NCI-H748 (cell line): Measurements from ENCODE around the gene ZBTB1.
"Not testable (repeated sequence)": the region's sequence is repeated elsewhere in the genome, so short reads cannot be mapped to it uniquely, and the experiment has no call there.

Source experiments
- DNase-seq: peaks from one replicate; lab custom pipeline; 2025; ENCODE audit not compliant: unreplicated experiment; lab: John Stamatoyannopoulos, UW

ZBTB1 gene

GRCh38 chr14:64495252-64495651 lies 9.3 kb upstream of the ZBTB1 start:
- no peak for DNase-seq

- DNase-seq: no peak
Observed at GRCh38 chr14:64496764-64497163, 7.8 kb upstream of the ZBTB1 start.

GRCh38 chr14:64500088-64500487 lies 4.5 kb upstream of the ZBTB1 start:
- no peak for DNase-seq

- DNase-seq: peak; percentile 13
Observed at GRCh38 chr14:64501411-64502171, 3.0 kb upstream of the ZBTB1 start.

- DNase-seq: peak; percentile 44
Observed at GRCh38 chr14:64502456-64502855, 2.1 kb upstream of the ZBTB1 start.

- DNase-seq: peak; percentile 58
Observed at GRCh38 chr14:64502887-64503433, 1.6 kb upstream of the ZBTB1 start.

- peak; percentile 93 for DNase-seq
Observed at GRCh38 chr14:64503434-64504309, 898 bp upstream of the ZBTB1 start, which contains the start of gene ZBTB25. Gene ZBTB25 (minus strand): TSS chr14:64503838. CDS start chr14:64490533, 13,305 bp downstream.

GRCh38 chr14:64504897-64505794 lies 576 bp downstream of the ZBTB1 start:
- DNase-seq: peak; percentile 85

- no peak for DNase-seq
Observed at GRCh38 chr14:64506721-64507120, 2.2 kb downstream of the ZBTB1 start.

GRCh38 chr14:64507376-64508156 lies 3.0 kb downstream of the ZBTB1 start:
- no peak for DNase-seq

- no peak for DNase-seq
Observed at GRCh38 chr14:64508215-64508776, 3.7 kb downstream of the ZBTB1 start.

GRCh38 chr14:64509036-64509435 lies 4.5 kb downstream of the ZBTB1 start:
- no peak for DNase-seq

- peak; percentile 71 for DNase-seq
Observed at GRCh38 chr14:64510825-64511671, 6.5 kb downstream of the ZBTB1 start.

GRCh38 chr14:64513271-64513670 lies 8.7 kb downstream of the ZBTB1 start:
- DNase-seq: no peak

GRCh38 chr14:64515053-64515452 lies 10.5 kb downstream of the ZBTB1 start:
- DNase-seq: no peak

- no peak for DNase-seq
Observed at GRCh38 chr14:64516969-64517368, 12.4 kb downstream of the ZBTB1 start.

- DNase-seq: not testable (repeated sequence)
Observed at GRCh38 chr14:64517667-64518066, 13.1 kb downstream of the ZBTB1 start.

- no peak for DNase-seq
Observed at GRCh38 chr14:64518229-64518628, 13.7 kb downstream of the ZBTB1 start.

- DNase-seq: no peak
Observed at GRCh38 chr14:64520699-64521098, 16.1 kb downstream of the ZBTB1 start.
